HG02884 (cell line): ENCODE measurements around the gene SH2D2A.

Source experiments
- ATAC-seq: cut with Tn5 transposase; IDR thresholded peaks from one replicate; pipeline ENCODE4 v1.9.1; 2021; ENCODE audit warnings: mild to moderate bottlenecking, moderate library complexity; ENCODE audit not compliant: unreplicated experiment

SH2D2A gene

DNA sequence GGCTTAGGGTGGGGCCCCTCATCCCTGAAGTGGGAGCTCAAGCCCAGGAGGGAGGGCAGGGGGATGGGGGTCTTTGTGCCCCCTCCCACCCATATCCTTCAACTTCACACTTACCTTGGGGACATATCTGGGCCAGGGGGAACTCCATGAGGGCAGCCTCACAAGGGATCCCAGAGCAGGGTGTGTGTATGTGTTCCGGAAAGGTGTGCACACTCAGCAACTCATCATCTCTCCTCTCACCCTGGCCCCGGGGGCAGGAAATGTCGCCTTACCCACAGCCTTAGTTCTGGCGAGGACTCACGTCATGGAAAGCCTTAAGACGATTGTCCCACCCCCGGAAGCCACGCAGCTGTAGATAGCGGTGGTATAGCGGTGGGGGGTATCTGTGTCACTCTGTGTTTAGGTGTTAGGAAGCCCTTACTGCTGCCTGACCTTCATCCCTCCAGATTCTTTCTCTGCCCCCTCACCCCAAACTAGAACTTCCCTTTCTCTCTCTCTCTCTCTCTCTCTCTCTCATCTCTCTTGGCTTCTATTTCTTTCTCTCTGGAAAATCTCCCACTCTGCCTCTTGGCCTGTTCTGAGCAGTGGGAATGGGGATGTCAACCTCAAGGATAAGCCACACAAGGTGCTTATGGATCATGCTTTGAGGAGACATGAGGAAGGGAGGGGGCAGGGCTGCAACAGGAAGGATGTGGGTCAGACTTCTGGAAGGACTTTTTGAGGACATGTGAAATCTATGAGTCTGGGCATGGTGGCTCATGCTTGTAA lies at the start of gene SH2D2A:
Gene SH2D2A, minus strand, starts transcription at position 288 of the 768 bp plus-strand sequence. Its CDS starts 140 bp downstream, at position 148.
- ATAC-seq = peak; percentile 75

DNA sequence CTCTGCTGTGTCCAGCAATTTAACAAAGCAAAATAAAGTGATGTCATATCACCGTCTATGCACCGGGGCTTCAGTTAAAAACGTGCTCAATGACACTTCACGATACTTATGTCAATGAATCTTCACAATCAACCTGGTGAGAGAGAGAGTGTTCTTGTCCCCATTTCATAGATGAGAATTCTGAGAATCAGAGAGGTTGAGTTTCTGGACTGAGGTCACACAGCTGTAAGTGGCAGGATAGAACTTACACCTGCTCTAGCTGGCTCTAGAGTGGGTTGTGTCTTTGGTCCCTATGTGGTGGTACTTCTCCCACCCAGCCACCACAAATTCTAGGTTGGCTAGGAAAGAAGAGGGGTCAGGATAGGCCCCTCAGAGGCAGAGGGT lies 49.2 kb upstream of the SH2D2A start:
- ATAC-seq = no peak

DNA sequence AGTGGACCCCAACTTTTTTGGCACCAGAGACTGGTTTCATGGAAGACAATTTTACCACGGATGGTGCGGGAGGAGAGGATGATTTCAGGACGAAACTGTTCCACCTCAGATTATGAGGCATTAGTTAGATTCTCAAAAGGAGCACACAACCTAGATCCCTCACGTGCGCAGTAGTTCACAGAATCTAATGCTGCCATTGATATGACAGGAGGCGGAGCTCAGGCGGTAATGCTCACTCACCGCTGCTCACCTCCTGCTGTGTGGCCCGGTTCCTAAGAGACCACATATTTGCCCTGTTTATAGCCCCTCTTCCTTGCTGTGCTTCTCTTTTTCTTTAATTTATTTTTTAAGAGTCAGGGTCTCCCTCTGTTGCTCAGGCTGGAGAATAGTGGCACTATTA lies 48.6 kb upstream of the SH2D2A start:
- ATAC-seq = no peak

DNA sequence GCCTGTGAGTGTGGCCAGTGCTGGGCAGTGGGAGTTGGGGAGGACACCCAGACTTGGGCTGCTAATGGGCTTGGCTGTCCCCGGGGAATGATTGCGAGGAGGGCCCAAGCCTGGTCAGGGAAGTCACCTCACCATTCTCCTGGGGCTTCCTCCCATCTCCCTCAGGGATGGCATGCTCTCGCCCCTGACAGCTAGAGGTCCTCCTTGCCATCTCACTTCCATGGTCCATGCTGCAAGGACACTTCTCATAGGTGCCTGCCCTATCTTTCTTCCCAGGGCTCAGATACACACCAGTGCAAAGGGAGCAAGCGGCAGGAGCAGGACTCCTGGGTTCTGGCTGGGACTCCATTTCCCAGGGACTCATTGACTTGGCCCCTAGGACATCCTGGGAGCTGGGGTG lies 48.1 kb upstream of the SH2D2A start:
- ATAC-seq = no peak

DNA sequence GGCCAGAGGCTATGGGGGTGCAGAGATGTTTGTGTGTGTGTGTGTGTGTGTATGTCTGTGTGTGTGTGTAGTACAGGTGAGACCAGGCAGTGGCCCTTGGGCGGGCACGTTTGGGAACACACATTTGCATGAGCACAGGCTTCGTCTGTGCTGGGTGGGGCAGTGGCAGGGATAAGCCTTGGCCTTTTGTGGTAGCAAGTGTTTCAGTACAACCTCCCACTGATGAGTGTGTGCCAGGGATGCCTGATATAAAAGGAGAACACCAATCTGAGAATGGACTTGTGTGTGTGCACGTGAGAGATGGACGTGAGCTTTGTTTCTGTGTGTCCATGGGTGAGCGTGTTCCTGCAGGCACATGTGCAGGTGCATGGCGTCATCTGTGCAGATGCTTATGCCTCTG lies 47.0 kb upstream of the SH2D2A start:
- no peak for ATAC-seq

DNA sequence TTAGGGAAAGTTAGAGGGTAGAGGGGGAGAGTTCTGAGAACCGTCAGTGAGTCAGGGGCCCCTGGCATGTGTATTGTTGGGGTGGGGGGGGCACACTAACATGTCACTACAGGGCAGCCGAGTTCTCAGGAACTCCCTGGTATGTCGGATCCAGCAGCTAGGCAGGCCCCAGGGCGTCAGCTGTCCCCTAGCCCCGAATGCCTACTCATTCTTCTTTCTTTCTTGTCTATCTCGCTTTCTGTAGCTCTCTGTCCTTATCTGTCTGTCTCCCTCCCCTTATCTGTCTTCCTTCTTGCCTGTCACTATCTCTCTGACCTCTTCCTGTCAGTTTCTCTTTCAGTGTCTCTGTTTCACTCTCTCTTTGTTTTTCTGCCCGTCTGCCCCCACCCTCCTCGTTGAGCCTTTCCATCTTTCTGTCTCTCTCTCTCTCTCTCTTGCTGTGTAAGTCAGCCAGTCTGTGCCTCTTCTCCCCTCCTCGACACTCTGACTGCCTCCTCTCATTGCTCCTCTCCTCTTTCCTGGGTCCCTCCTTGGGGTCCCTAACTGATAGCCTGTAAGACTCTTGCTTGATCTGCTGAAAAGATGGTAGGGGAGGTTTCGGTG lies 46.5 kb upstream of the SH2D2A start:
- no peak for ATAC-seq

DNA sequence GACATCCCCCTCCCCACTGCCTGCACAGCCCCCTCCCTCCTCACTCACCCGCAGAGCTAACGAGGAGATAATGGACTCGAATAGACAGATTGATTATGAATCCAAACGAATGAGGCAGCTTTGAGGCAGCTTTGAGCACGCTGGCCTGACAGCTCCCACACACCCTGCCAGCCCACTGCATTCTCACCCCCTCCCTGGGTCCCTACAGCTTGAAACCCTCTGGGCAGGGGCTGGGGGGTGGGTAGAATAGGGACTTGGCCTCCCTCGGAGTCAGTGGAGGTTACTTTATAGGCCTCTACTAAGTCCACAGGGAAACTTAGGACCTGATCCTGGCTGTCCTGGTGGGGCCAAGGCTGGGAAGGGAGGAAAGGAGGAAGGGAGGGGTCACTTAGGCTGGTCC lies 45.9 kb upstream of the SH2D2A start:
- no peak for ATAC-seq

DNA sequence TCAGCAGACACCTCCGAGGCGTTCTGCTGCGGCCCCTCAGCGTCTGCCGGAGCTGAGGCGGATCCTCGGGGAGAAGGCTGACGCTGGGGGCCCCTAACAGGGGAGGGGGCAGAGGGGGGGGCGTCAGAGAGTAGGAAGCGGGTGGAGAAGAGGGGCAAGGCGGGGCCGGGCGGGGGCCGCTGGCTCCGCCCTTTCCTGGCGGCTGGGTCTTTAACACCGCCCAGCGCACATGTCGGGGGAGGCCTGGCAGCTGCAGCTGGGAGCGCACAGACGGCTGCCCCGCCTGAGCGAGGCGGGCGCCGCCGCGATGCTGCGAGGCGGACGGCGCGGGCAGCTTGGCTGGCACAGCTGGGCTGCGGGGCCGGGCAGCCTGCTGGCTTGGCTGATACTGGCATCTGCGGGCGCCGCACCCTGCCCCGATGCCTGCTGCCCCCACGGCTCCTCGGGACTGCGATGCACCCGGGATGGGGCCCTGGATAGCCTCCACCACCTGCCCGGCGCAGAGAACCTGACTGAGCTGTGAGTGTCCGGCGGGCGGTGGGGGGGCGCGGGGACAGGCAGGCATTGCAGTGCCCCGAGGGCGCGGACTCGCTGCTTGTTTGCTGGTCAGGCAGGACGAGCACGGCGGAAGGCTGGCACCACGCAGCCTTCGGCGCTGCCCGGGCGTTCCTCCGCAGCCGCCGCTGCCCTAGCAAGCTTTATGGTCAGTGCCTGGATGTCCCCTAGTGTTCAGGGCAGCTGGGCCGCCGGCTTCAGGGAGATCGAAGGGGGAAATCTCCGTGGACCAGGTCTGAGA lies 44.2 kb upstream of the SH2D2A start, which contains the start of gene NTRK1:
Gene NTRK1, plus strand, starts transcription at position 238 of the 796 bp plus-strand sequence. Its CDS starts 70 bp downstream, at position 308.
- no peak for ATAC-seq

DNA sequence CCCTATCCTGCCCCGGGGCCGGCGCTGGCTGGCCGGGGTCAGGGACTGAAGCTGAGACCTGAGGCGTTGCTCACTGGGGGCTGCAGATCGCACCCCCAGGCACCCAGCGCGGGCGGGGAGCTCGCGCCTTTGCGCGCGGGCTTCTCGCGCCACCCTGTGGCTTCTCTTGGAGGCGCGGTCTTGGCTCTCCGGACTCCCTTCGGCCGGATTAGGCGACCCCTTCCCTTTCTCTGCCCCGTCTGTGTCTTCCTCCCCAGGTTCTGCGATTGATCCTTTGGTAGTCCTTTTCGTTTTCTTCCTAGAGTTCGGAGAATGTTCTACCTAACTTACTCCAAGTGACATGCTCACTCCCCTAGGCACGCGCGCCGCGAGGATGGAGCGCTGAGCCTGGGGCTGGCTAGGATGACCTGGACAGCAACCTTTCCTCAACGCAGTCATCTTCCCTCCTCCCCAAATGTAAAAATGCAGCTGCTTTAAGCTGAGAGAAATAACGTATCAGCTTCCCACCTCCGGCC lies 43.5 kb upstream of the SH2D2A start:
- ATAC-seq = no peak

DNA sequence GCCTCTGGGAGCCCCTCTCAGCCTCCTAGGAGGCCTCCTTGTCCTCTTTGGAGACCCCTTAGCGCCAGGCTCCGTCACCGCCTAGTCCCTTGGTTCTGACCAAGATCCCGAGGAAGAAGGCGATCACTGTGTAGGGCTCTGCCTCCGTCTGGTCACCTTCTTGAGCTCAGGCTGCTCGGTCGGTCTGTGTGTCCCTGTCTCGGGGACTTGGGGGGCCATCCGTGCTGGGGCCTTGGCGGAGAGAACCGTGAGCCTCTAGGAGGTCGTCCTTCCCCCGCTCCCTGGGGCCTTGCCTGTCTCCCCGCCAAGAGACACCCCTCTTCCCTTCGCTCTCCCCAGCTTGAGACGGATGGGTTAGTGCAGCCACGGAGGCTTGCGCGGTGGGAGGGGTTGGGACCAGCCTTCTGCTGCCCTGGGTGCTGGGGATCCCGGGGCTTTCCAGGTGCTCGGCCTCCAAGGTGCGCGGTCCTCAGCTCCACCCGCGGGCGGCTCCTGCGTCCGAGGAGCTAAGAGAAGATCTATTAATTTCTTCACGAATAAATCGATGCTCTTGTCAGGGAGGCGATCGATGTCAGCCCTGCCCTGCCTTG lies 43.0 kb upstream of the SH2D2A start:
- no peak for ATAC-seq

DNA sequence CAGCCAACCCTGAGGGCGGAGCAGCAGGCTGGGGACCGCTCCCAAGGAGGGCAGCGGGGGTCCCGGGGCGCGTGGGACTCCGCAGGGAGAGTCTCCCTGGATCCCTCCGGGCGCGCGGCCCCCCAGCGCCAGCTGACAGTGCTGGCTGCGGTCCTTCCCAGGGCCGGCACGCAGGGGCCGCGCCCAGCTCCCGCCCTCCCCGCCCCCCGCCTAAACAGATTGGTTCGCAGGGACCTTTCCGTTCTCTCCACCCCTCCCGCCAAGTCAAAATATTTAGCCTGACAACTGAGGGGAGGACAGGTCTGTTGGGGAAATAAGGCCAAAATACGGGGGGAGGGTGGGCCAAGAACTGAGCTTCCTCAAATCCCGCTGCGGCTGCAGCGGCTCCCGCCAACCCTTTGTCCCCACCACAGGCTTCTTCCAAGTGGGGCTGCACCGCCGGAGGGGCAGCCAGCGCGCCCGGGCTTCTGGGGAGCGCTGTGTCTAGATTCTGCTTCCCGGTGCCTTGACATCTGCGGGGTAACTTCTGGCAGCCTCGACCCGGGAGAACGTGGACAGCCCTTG lies 42.4 kb upstream of the SH2D2A start, which contains the start of gene INSRR:
Gene INSRR, minus strand, starts transcription at position 159 of the 564 bp plus-strand sequence. CDS start 496 bp downstream, outside the sequence.
- ATAC-seq = no peak

DNA sequence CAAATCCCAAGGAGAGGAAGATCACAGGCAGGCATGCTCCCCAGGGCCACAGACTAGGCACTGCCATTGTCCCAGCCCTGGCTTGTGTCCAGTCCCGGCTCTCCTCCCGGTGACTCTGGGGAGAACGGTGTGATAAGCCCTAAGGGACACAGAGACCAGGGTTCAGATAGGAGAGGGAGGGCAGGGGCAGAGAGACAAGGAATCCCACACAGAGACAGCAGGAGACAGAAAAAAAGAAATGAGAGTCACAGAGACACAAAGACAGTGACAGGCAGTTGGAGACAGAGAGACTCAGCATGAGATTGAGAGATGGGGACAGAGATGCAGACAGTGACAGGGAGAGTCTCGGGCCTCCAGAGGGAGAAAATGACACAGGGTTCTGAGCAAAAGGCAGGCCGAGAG lies 41.9 kb upstream of the SH2D2A start:
- no peak for ATAC-seq

DNA sequence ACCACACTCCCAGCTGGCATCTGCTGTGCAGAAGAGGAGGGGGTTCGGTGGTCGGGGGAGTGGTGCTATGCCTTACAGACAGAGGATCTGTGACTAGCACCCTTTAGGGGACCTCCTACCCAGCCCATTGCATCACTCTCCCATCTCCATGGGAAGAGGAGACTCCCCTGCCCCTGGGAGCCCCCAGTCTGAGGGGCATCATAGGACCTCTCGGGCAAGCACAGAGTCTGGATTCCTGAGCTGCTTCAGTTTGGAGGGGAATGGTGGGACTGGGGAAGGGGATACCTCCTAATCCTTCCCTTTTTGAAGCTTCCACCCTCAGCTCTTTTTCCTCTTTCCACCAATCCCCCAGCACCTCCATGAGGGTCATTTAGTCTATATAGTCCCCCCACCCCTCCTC lies 40.9 kb upstream of the SH2D2A start:
- ATAC-seq = no peak

DNA sequence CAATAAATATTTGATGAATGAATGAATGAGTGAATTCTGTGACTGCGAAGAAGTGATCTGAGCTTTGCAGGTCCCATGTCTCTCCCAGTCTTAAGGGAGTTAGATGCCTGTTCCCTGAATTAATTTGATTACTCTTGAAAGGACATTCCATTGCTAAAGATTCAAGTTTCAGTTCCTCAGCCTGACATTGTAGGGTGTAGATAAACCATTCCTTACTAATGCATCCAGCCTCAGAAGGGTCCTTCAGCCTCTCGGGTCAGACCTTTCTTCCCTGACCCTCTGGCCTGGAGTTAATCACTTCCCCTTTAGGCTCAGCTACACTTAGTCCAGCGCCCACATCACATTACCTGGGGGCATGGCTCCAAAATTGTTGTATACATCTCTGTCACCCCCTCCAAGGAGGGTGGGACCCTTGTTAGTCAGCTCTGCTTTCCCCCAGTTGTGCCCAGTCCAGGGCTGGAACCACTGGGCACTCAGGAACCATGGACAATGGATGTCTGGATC lies 39.7 kb upstream of the SH2D2A start:
- no peak for ATAC-seq

DNA sequence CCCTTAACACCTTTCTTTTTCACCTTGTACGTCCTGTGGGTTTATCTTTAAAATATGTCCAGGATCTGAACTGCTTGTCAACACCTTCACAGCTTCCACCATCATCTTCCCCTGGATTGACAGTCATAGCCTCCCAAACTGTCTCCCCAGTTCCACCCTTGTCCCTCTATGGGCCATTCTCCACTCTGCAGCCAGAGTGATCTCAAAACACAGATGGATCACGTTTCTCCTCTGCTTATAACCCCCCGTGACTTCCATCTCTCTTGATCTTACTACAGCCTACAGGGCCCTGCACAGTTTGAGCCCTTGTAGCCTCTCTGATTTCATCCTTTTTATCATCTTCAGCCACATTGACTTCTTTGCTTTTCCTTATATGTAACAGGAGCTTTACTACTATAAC lies 38.0 kb upstream of the SH2D2A start:
- ATAC-seq = no peak

DNA sequence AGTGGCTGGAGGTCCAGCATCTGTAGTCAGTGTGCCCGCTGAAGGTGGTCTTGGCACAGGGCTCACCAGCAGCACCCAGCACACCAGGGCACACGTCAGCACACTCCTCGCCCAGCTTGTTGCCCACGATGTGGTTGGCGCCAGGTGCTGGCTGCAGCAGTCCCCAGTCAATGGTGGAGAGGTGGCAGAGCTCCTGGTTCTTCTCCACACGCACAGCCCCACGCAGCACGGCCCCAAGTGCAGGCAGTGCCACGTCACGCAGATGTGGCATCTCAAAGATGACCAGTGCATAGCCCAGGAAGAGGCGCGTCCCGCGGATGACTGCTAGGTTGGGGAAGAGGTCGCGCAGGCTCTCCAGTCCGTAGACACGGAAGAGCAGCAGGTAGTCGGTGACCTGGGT lies 37.1 kb upstream of the SH2D2A start:
- ATAC-seq = no peak

DNA sequence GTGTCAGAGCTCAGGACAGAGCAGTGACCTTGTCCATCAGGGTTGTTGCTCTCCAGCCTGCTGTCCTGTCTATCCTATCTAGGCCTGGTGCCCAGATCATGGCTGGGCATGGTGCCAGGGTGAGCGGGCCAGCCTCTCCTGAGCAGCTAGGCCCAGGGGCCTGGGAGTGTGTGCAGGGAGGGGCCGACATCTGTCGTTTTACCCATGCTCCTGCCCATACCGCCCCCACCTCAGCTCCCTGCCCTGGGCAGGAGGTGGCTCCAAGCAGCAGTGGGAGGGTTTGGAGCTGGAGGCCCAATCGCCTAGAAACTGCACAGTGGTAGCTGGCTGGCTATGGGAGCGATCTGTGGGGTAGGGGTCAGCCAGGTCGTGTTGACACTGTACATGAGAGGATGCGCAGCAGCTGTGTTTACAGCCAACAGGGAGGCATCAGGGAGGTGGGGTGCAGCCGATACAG lies 35.8 kb upstream of the SH2D2A start:
- no peak for ATAC-seq

DNA sequence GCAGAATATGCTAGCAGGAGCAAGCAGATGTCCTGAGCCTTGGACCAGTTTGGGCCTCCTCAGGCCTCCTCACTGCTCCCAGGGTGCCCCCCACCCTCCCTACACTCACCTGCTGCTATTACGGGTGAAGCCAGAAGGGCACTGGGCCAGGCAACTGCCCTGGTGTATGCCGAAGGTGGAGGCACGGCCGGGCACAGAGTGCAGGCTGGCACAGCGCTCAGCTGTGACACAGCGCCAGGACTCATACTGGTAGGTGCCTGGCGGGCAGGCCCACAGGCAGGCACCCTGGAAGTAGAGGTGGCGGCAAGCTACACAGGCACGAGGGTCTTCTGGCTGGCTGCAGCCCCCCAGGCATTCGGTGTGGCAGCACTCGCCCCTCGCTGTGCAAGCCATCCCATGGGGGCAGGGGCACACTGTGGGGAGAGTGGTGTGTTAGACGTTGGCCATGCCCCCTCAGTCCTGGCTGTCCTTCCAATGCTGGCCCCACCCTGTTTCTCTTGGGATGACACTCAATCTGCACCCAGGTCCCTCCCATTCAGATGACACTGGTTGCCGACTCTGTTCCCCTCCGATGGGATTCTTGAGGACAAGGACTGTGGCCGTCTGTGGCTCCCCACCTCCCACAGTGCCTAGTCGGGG lies 35.2 kb upstream of the SH2D2A start:
- no peak for ATAC-seq

DNA sequence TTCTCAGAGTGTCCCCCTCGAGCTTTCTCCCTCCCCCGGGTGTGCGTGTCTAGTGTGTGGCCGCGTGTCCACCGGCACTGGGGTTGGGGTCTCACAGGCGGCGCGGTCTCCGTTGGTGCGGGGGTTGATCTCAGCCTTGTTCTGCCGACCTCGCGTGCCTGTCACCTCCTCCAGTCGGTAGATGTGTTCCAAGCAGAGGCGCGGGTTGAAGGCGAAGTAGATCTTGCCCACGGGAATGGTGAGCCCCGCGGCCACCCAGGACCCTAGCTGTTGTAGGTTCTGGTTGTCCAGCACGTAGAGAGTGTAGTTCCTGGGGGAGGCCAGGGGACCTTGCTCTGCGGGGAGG lies 32.5 kb upstream of the SH2D2A start:
- ATAC-seq = no peak
